OCI-LY1 (cell line): Measurements from ENCODE around the gene SELENOI.

Source experiments
- EZH2 ChIP-seq: fragments of 200-600 bp; sonication (generic), shearing (Covaris generic); IDR thresholded peaks from 2 replicates; pipeline ENCODE4 v1.8.0; 2017; ENCODE audit warnings: borderline replicate concordance, mixed run types, mild to moderate bottlenecking, antibody characterized with exemption, low read length, moderate library complexity, mixed read lengths
- TF ChIP-seq, protein P1 (sequence below): fragments of 200-600 bp; sonication (generic), shearing (Covaris generic); IDR thresholded peaks from 2 replicates; pipeline ENCODE4 v1.5.1; 2017; ENCODE audit warnings: mild to moderate bottlenecking, antibody characterized with exemption, low read length, moderate library complexity, mixed read lengths

GRCh38 chr2:26442707-26443106, 96.8 kb downstream of the SELENOI start:
- TF ChIP-seq, protein P1, sequence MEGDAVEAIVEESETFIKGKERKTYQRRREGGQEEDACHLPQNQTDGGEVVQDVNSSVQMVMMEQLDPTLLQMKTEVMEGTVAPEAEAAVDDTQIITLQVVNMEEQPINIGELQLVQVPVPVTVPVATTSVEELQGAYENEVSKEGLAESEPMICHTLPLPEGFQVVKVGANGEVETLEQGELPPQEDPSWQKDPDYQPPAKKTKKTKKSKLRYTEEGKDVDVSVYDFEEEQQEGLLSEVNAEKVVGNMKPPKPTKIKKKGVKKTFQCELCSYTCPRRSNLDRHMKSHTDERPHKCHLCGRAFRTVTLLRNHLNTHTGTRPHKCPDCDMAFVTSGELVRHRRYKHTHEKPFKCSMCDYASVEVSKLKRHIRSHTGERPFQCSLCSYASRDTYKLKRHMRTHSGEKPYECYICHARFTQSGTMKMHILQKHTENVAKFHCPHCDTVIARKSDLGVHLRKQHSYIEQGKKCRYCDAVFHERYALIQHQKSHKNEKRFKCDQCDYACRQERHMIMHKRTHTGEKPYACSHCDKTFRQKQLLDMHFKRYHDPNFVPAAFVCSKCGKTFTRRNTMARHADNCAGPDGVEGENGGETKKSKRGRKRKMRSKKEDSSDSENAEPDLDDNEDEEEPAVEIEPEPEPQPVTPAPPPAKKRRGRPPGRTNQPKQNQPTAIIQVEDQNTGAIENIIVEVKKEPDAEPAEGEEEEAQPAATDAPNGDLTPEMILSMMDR, result no peak
- TF ChIP-seq EZH2, result no peak
